ENCODE data around the gene GPR137C.

The GPR137C gene

DNA sequence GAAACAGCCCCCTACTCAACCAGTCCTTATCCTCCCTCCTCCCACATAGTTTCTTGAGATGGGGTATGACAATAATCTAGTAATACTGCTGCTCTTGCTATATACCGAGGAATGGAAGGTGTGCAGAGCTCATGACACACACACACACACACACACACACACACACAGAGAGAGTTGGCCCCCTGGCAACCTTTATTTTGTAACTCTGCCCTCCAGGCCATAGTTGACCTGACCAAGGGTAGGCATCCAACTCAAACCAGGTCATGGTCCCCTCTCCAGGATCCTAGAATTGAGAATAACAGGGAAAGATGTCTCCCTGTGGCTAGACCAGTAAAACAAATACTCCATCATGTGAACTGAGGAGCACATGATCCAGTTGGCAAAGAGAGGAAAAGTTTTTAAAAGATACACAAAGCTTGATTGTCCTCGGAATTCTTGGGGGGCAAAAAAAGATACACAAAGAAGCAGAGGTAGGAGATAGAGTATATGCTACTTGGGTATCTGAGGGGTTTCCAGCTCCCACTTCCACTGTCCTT, 131.4 kb downstream of the GPR137C start:
- no peak for DNase-seq

DNA sequence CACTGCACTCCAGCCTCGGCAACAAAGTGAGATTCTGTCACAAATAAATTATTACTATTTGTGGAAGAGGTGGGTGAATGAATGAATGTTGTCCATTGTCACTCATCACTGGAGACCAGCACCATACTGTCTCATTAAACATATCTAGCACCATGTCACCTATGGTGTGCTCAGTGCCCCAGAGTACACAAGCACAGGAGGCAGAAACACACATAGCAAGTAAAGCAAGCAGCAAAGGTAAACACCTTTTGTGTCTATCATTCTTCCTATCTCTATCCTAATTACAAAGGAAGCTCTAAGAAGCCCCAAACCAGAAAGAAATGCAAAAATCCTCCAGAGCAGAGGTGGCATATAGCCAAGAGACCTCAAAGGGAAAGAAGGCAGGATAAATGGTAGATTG, 133.5 kb downstream of the GPR137C start:
- DNase-seq: no peak
